Measurements from ENCODE around the gene SCCPDH.

- TF ChIP-seq CTCF (IDR thresholded peaks at IDR 0.05) (no peak), POLR2A (IDR thresholded peaks at IDR 0.05) (no peak)
Measured at GRCh38 chr1:246788895-246789338, 64.7 kb downstream of the SCCPDH start.
